Cardiac muscle cell (in vitro differentiated cells and primary cell): Measurements from ENCODE around the gene DST. TPM values are rescaled to one million over a fixed set of nuclear protein-coding genes. Genes with fewer than 3 reads are reported as not detected.

ENCODE experiments used
- DNase-seq, 2 donors: peaks; one replicate each; pipeline versions ENCODE4 v3.0.0 to v3.0.0-alpha.2; 2010 to 2017; ENCODE audit warnings: low read depth in 1 of 2, low spot score in 1 of 2
- H3K27ac ChIP-seq: fragments of 200-600 bp; sonication (generic); 2 replicates; pipeline ENCODE4 v1.5.1; 2016
- H3K27me3 ChIP-seq: fragments of 200-600 bp; sonication (generic); 2 replicates; pipeline ENCODE4 v1.6.0; 2016; ENCODE audit warnings: control low read depth
- H3K36me3 ChIP-seq: fragments of 200-600 bp; sonication (generic); 2 replicates; pipeline ENCODE4 v1.5.1; 2016; ENCODE audit warnings: control low read depth
- H3K4me1 ChIP-seq: fragments of 200-600 bp; sonication (generic); 2 replicates; pipeline ENCODE4 v1.8.1; 2017; ENCODE audit warnings: low read depth, mild to moderate bottlenecking, mixed run types
- H3K4me3 ChIP-seq: fragments of 200-600 bp; sonication (generic); 2 replicates; pipeline ENCODE4 v1.5.1; 2016; ENCODE audit warnings: mild to moderate bottlenecking
- H3K9me3 ChIP-seq: fragments of 200-600 bp; sonication (generic); 2 replicates; pipeline ENCODE4 v1.5.1; 2017; ENCODE audit warnings: low read depth, mild to moderate bottlenecking, control low read depth
- CTCF ChIP-seq: IDR thresholded peaks from 2 replicates; pipeline ENCODE4 v1.5.1; 2012; ENCODE audit warnings: low read depth, mild to moderate bottlenecking, low read length
- polyA plus RNA-seq: library from polyadenylated mRNA; unstranded; fragments of >200 nt; fragmentation: Nextera tagmentation; extraction: Ambion mirVana; gene quantifications from 2 replicates; pipeline ENCODE4 v1.2.1, GENCODE V29; 2016
- total RNA-seq: library from RNA; depleted of rRNA; stranded (reverse); fragments of >200 nt; gene quantifications from 2 replicates; pipeline ENCODE4 v1.2.3, GENCODE V29; 2016

The DST gene
- total and polyA plus RNA-seq, 2 experiments from 2014 or later = 31.7 to 82.1 TPM

DNA sequence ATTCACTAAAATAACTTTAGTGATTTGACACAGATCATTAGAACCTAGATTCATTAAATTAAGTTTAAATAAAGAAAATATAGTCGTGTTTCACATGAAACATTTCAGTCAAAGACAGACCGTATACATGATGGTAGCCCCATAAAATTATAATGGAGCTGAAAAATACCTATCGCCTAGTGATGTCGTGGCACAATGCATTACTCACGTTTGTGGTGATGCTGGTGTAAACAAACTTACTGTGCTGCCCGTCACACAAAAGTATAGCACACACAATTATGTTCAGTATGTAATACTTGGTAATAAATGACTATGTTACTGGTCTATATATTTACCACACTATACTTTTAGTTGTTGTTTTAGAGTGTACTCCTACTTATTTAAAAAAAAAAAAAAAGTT lies 17.3 kb downstream of the DST start:
- no peak for TF ChIP-seq CTCF
- no peak for DNase-seq
- peaks cover 55% of the 10 kb centered on the region for H3K36me3 ChIP-seq
- H3K4me3 ChIP-seq = no peak overlapping the region
- H3K4me1 ChIP-seq = no peaks in the 10 kb centered on the region
- H3K27me3 ChIP-seq = no peaks in the 10 kb centered on the region
- H3K9me3 ChIP-seq = no peaks in the 10 kb centered on the region
- no peak overlapping the region for H3K27ac ChIP-seq

DNA sequence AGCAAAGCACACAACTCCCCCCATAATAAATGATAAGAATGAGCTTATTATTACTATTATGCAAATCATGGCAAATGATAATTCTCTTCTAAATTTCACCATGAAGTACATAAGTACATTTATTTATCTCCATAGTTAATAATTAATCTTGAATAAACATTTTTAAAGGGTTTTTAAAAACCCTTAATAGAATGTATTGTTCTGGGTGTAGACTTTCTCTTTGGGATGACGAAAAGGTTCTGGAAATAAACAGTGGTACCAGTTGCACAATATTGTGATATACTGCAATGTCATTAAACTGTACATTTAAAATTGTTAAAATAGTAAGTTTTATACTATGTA lies 18.0 kb downstream of the DST start:
- no peak for DNase-seq
- no peaks in the 10 kb centered on the region for H3K9me3 ChIP-seq
- H3K4me3 ChIP-seq = no peak overlapping the region
- no peak for TF ChIP-seq CTCF
- no peaks in the 10 kb centered on the region for H3K4me1 ChIP-seq
- H3K36me3 ChIP-seq = peaks cover 51% of the 10 kb centered on the region
- H3K27ac ChIP-seq = no peak overlapping the region
- no peaks in the 10 kb centered on the region for H3K27me3 ChIP-seq

GRCh38 chr6:56624046-56624727 lies 18.5 kb downstream of the DST start:
- no peaks in the 10 kb centered on the region for H3K27me3 ChIP-seq
- H3K36me3 ChIP-seq = peaks cover 51% of the 10 kb centered on the region
- no peak for TF ChIP-seq CTCF
- H3K4me3 ChIP-seq = no peak overlapping the region
- H3K4me1 ChIP-seq = no peaks in the 10 kb centered on the region
- no peaks in the 10 kb centered on the region for H3K9me3 ChIP-seq
- DNase-seq = no peak
- H3K27ac ChIP-seq = no peak overlapping the region

DNA sequence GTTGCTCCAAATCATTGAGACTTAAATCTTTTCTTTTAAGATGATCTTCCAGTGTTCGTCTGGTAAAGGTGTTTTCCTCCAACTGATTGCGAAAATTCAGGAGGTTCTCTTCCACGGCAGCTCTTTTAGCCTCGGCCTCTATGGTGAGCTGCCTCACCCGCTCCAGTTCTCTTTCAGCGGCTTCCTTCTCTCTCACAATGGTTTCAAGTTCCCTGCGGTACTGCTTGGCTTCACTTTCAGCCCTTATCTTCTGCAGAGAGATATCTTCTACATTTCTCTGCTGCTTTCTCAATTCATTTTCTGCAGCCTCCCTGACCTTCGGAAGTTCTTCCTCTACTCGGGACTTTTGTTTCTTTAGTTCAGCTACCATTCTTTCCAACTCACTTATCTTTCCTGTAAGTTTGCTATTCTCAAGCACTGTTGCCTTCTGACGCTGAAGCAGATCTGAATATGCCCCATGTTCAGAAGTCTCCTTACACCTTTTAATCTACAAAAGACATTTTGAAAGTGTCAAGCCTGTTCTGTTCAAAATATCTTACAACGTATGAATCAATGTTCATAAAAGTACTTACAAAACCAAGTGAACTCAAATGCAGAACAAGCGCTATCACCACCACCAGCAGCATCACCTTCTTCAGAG lies 22.3 kb downstream of the DST start:
- Histone ChIP-seq H3K9me3 (no peaks in the 10 kb centered on the region), H3K4me1 (no peaks in the 10 kb centered on the region), H3K4me3 (no peak overlapping the region), H3K27ac (no peak overlapping the region), H3K27me3 (no peaks in the 10 kb centered on the region), H3K36me3 (peaks cover 36% of the 10 kb centered on the region)
- DNase-seq = peak in 1 of 2 donors; percentile 75
- no peak for TF ChIP-seq CTCF

GRCh38 chr6:56618050-56618449 lies 24.6 kb downstream of the DST start:
- no peak for TF ChIP-seq CTCF
- Histone ChIP-seq H3K27ac (no peak overlapping the region), H3K9me3 (no peaks in the 10 kb centered on the region), H3K36me3 (peaks cover 15% of the 10 kb centered on the region), H3K4me1 (no peaks in the 10 kb centered on the region), H3K27me3 (no peaks in the 10 kb centered on the region), H3K4me3 (no peak overlapping the region)
- no peak for DNase-seq
